Tibial nerve (tissue), 4 donors: ENCODE results near the gene PSIP1.

Experiments
- EP300 ChIP-seq, 2 donors: sonication (generic); formaldehyde crosslinking; IDR thresholded peaks; one replicate each; pipeline ENCODE4 v1.6.1; 2017; ENCODE audit warnings: antibody characterized with exemption in 2 of 2, mild to moderate bottlenecking in 1 of 2
- POLR2A ChIP-seq, 2 donors: fragments of 450-650 bp; IDR thresholded peaks; one replicate each; pipeline ENCODE4 v1.6.1; 2017; ENCODE audit warnings: antibody characterized with exemption in 2 of 2, mild to moderate bottlenecking in 2 of 2, moderate library complexity in 2 of 2
- TF ChIP-seq, protein P1 (sequence below), 5 experiments: fragments of 200-600 bp in 3 of 5; fragments of 450-650 bp in 2 of 5; sonication (generic) in 3 of 5; IDR thresholded peaks; one replicate each; pipeline ENCODE4 v1.5.1; 2016 to 2019; ENCODE audit warnings: antibody characterized with exemption in 5 of 5, mild to moderate bottlenecking in 3 of 5, moderate library complexity in 2 of 5

GRCh38 chr9:15501803-15502202 lies 9.0 kb downstream of the PSIP1 start:
- TF ChIP-seq, protein P1, sequence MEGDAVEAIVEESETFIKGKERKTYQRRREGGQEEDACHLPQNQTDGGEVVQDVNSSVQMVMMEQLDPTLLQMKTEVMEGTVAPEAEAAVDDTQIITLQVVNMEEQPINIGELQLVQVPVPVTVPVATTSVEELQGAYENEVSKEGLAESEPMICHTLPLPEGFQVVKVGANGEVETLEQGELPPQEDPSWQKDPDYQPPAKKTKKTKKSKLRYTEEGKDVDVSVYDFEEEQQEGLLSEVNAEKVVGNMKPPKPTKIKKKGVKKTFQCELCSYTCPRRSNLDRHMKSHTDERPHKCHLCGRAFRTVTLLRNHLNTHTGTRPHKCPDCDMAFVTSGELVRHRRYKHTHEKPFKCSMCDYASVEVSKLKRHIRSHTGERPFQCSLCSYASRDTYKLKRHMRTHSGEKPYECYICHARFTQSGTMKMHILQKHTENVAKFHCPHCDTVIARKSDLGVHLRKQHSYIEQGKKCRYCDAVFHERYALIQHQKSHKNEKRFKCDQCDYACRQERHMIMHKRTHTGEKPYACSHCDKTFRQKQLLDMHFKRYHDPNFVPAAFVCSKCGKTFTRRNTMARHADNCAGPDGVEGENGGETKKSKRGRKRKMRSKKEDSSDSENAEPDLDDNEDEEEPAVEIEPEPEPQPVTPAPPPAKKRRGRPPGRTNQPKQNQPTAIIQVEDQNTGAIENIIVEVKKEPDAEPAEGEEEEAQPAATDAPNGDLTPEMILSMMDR (IDR thresholded peaks at IDR 0.05), result no peak
- TF ChIP-seq POLR2A (IDR thresholded peaks at IDR 0.05) (no peak), EP300 (IDR thresholded peaks at IDR 0.05) (no peak)
